DMS 273 treated with DMSO at 0.1 percent for 48 hours (cell line): ENCODE data around the gene TMEM115.

ENCODE experiments used
- DNase-seq: peaks from one replicate; lab custom pipeline; 2025; lab: John Stamatoyannopoulos, UW

TMEM115 gene

DNA sequence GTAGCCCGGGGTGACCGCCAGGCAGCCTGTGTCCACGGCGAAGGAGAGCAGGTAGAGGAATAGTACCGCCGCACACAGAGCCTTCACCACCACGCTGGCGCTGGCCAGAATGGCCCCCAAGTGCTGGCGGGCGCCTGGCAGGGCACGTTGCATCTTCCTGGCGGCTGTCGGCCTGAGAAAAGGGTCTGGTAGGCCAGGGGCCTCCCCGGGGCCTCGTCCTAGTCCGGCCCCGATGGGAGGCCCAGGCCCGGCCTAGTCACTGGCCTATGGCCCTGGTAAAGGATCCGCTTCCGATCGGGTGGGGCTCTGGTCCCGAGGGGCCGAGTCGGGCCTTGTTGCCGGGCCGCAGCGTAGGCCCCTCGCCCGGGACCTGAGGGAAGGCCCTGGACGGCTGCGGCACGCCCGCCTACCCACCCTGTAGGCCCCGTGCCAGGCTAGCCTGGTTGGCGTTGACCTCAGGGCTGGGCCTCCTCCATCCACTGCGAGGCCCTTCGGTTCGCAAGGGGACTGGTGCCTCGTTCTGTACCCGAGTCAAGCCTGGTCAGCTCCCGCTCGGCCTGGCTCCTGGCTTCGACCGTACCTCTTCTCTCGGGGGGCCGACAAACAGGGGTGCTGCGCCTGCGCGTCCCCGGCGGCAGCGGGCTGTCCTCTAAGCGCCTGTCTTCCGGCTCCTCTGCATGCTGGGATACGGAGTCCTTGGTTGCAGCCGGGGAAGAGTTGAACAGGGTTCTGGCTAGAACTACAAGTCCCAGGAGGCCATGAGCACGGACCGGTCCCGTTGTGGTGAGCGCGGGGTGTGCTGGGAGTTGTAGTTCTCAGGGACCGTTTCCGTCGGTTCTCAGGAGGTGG lies at the start of gene TMEM115:
Gene TMEM115, minus strand, starts transcription at position 611 of the 849 bp plus-strand sequence. Its CDS starts 458 bp downstream, at position 153.
- peak; percentile 93 for DNase-seq

GRCh38 chr3:50408443-50408944 lies 49.2 kb upstream of the TMEM115 start:
- no peak for DNase-seq

GRCh38 chr3:50406487-50406886 lies 47.2 kb upstream of the TMEM115 start:
- no peak for DNase-seq

DNA sequence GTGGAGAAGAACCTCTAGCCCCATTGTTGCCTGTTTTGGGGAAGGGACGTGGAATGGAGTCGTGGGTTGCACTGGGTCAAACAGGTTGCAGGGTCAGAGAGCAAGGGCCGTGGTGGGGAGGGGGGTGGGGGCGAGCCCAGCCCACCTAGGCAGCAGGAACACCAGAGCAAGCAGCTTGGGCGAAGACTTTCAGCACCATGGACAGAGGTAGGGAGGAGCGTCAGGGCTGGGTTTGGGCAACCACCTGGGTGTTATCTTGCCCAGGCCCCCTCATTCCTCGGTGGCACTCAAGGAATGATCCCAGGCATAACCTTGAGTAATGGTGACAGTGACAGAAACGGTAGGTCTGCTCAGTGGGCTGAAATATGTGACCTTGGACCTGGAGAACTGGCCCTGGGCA lies 45.9 kb upstream of the TMEM115 start:
- no peak for DNase-seq

GRCh38 chr3:50401978-50402595 lies 42.8 kb upstream of the TMEM115 start:
- DNase-seq: no peak

DNA sequence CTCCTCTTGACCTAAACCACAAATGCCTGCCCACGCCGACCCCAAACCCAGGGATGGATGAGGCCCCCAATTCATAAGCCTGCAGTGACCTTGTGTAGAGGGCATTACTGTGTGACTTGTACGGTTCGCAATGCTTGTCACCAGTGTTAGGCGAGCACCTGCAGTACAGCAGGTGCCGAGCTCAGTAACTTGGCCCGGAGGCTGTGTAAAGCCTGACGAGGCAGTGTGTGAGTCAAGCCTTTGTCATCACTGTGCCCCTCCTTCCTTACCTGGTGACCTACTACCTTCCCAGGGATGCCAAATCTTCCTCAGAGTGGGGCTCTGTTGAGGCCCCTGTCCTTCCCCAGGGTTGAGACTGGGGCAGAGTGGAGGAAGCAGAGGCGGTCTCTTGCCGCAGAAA lies 37.2 kb upstream of the TMEM115 start:
- no peak for DNase-seq

DNA sequence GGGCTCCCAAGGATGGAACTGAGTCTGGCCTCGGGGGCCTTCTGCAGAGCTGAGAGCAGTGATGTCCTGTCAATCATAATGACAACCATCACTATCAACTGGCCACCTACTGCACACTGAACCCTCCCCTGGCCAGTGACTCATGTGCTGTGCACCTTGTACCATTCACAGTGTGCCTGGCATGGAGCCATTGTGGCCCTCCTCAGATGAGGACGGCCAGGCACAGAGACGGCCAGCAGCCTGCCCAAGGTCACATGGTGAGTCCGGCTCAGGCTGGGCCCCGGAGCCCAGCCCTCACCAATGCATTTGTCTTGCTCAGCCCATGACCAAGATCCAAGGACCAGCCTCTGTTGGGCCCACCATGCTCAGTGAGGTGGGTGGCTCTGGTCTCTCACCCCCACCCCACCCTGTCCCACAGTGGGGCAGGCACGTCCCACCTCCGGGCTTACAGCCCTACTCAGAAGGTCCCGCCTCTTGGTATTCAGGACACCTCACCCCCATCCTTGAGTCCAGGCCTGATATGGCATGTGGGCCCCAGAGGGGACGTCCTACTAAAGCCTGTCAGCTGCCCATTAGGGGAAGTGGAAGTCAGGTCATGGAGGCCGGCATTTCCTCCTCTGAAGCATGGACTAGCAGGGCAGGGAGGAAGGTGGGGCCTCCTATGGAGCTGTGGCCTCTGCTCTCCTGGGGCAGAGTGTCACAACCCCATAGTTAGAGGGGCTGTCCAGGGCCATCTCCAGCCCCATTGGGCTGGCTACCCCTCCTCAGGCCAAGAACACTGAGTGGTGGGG lies 35.9 kb upstream of the TMEM115 start:
- no peak for DNase-seq

DNA sequence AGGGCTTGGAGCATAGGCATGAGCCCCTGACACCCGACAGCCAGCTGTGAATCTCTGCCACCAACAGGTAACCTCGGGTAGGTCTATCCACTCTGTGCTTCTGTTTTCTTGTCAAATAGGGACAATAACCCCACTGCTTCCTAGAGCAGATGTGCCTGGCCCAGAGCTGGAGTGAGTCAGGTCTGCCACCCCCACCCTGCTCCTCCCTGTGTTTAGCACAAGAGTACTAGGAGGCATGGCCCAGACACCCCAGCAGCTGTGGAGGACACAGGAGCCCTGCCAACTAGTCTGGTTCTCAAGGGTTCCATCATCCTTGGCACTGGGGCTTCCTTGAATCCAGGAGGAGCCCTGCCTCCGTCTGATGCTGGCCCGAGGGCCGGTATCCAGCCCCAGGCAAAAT lies 33.7 kb upstream of the TMEM115 start:
- no peak for DNase-seq

DNA sequence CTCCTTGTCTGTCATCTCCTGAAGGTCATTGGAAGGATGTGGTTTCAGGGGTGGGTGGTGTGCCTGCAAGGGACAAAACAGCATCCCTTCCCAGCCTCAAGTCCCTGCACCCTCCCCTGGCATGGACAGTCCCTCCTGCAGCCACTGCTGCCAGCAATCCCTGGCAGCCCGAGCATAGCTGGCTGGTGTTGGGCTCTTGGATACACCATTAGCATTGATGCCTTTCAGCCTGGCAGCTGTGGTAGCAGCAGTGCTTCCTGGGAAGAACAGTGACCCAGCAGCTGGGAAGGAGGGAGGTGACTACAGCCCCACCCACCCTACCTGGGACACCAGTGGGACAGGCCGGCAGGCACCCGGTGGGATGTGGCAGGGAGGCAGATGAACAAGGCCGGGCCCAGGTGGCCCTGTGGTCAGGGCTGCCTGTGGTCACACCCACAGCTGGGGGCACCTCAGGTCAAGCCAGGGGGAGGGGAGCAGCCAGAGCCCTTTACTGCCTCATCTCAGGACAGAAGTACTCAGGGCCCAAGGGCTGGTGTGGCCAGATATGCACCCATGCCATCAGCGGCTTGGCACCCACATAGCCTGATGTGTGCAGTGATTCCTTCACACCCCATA lies 32.9 kb upstream of the TMEM115 start:
- DNase-seq: no peak

- peak; percentile 52 for DNase-seq
Observed at GRCh38 chr3:50390508-50391224, 31.3 kb upstream of the TMEM115 start.

DNA sequence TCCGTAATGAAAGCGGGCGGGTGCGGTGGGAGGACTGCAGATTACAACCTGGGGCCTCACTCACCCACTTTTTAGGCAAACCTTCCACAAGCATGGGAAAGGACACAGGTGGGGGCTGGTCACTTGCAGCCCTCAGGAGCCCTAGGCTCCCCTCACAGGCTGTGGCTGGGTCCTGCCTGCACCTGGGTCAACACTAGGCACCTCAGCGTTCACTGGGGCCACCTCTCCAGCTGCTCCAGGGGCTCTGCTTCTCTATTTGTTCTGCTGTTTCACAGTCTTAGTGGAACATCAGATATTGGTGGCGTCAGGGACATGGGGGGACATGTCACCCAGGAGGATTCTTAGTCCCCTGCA lies 30.1 kb upstream of the TMEM115 start:
- DNase-seq: no peak

DNA sequence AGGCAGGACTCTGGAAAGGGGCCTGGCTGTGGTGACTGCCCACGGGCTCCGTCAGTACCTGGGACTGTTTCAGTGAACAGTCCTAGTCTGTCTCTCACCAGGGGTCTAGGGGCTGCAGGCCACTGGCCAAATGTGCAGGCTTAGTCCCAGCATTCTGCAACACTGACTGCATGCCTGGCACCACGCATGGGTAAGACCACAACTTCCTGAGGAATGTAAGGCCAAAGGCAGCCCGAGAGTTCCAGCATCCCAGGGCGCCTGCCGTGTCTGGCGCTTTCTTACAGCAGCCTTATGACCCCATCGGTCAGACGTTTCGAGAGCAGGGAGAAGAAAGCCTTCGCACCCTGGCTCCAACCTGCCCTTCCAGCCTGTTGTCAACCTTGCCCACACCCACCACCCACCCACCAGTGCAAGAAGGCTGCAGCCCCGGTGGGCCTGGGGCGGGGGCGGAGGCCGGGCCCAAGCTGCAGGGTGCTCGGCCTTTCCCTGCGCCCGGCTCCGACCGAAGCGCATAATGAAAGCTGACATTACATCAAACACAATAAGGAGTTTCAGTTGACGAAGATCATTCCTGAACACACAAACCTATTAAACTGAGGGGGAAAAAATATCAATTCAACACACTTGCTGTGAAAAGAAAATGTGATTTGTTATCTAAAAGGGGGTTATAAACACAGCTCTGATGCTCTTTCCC lies 29.5 kb upstream of the TMEM115 start:
- no peak for DNase-seq

DNA sequence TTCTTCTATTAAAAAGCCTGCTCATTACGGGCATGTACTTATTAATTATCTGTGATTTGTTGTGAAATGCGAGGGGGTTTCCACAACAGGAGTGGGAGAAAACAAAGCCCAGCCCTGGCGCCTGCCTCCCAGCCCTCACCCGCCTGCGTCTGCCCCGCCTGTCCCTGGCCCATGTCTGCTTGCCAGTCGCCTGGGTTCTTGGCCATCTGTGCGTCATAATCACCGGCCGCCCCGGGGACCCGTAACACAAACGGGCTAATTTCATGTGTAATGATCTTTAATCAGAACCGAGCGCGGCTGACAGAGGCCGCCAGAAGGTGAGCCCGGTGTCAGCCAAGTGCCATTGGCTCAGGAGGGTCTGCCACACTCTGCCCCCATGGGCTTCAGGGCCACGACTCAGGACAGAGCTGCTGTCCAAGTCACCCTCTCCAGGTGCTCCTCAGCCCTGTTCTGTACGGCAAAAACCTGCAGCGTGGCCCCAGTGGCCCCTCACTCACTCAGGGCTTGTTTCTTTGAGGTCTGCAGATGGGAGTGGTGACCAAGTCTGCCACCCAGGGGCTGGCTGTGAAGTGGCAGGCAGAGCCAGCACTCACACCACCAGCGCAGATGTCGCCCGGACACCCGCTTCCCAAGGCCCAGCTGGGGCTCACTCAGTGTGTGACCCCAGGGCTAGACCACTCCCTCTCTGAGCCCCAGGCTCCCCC lies 28.8 kb upstream of the TMEM115 start:
- DNase-seq: no peak

GRCh38 chr3:50385754-50386153 lies 26.4 kb upstream of the TMEM115 start:
- no peak for DNase-seq

DNA sequence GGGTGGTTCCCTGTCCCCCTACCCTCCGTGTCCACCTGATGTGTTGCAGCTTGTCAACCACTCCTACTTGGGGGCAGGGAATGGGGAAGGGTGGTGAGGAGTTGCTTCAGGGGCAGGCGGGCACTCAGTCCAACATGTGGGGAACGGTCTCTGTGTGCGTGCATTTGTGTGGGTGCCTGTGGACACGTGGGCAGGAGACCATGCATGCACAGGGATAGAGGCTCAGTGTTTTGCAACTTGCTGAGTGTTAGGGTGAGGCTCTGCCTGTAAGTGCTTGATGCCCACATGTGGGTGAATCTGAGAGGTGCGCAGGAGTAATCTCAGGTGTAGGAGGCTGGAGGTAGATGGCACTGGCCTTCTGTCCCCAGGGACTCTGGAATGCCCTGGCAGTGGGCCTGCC lies 24.4 kb upstream of the TMEM115 start:
- DNase-seq: no peak

DNA sequence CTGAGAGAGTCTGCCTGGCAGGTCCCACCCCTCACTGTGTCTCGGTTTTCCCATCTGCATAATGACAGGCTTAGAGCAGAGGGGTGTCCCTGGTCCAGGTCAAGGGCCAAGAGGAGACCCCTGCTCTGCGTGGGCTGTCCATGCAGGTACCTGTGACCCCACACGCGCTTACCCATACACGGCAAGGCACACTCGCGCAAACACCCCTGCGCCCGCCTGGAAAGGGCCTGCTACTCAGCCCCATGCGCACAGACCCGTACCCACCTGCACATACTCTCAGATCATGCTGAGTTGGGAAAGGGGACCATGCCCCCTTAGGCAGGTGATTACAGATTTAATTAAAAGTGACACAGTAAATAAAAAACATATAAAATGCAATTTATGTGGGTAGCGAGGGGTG lies 23.4 kb upstream of the TMEM115 start:
- no peak for DNase-seq

- peak; percentile 35 for DNase-seq
Observed at GRCh38 chr3:50381383-50381782, 22.1 kb upstream of the TMEM115 start.

GRCh38 chr3:50380405-50381085 lies 21.2 kb upstream of the TMEM115 start:
- no peak for DNase-seq

DNA sequence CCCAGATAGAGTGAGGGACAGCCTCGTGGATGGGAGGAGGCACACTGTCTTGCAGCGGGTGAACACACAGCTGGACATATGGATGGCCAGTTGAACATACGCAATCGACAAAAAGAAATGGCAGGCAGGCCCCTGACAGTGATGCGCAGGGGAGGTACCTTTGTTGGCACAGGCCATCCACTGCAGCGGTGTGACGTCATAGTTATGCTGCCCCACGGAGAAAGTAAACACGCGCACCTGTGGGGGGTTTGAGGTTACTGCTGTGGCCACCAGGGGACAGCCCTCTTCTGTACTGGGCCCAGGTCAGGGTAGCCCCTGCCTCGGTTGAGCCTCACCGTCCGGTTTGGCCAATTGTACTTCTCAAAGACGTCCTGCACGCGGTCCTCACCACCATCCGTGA lies 19.4 kb upstream of the TMEM115 start:
- no peak for DNase-seq

DNA sequence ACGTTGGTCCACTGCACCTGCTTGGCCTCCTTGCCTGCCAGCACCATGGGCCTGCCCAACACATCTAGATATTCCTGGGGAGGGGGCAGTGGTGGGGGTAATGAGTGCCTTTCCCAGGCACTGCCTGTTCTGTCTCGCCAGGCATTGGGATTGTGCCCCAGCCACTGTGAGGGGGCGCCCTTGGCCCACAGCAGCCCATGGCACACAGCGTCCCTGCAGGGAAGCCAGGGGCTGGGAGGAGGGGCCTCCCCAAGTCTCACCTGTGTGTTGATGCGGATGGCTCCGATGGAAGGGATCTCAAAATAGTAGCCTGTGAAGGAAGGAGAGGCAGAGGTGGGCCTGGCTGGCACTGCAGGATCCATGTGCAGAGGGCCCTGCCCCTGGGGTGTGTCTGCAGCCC lies 18.7 kb upstream of the TMEM115 start:
- DNase-seq: no peak
